H9 (cell line): Measurements from ENCODE around the gene SGTA. TPM values are rescaled to one million over a fixed set of nuclear protein-coding genes. Genes with fewer than 3 reads are reported as not detected.

Experiments
- DNase-seq: peaks from one replicate; pipeline ENCODE4 v3.0.0-alpha.2; 2017
- H2AFZ ChIP-seq: one replicate; pipeline ENCODE4 v1.6.1; 2013; ENCODE audit warnings: mild to moderate bottlenecking, low read length, control low read depth, moderate library complexity
- H2AK5ac ChIP-seq: 2 replicates; pipeline ENCODE4 v1.6.1; 2013; ENCODE audit warnings: low read length, control low read depth, mixed read lengths; ENCODE audit not compliant: insufficient read length
- H2BK120ac ChIP-seq: one replicate; pipeline ENCODE4 v1.6.1; 2013; ENCODE audit warnings: low read depth, mild to moderate bottlenecking, low read length, control low read depth, inconsistent platforms; ENCODE audit not compliant: poor library complexity, severe bottlenecking
- H2BK12ac ChIP-seq: 2 replicates; pipeline ENCODE4 v1.6.1; 2013; ENCODE audit warnings: low read length, control low read depth, mixed read lengths, low read depth; ENCODE audit not compliant: insufficient read length
- H2BK15ac ChIP-seq: 2 replicates; pipeline ENCODE4 v1.6.1; 2013; ENCODE audit warnings: low read depth, low read length, control low read depth
- H2BK20ac ChIP-seq: one replicate; pipeline ENCODE4 v1.6.1; 2013; ENCODE audit warnings: low read depth, mild to moderate bottlenecking, low read length, control low read depth, inconsistent platforms; ENCODE audit not compliant: poor library complexity, severe bottlenecking
- H2BK5ac ChIP-seq: 2 replicates; pipeline ENCODE4 v1.6.1; 2013; ENCODE audit warnings: low read length, control low read depth, mixed read lengths; ENCODE audit not compliant: insufficient read length
- H3K14ac ChIP-seq: 2 replicates; pipeline ENCODE4 v1.6.1; 2013; ENCODE audit warnings: low read length, control low read depth; ENCODE audit not compliant: insufficient read depth
- H3K18ac ChIP-seq: 2 replicates; pipeline ENCODE4 v1.6.1; 2013; ENCODE audit warnings: low read depth, mild to moderate bottlenecking, mixed read lengths, low read length, control low read depth; ENCODE audit not compliant: insufficient read length
- H3K23ac ChIP-seq: 2 replicates; pipeline ENCODE4 v1.6.1; 2013; ENCODE audit warnings: low read length, control low read depth, mixed read lengths, low read depth; ENCODE audit not compliant: insufficient read length
- H3K23me2 ChIP-seq: 2 replicates; pipeline ENCODE4 v1.6.1; 2013; ENCODE audit warnings: low read depth, mild to moderate bottlenecking, mixed read lengths, low read length, control low read depth; ENCODE audit not compliant: insufficient read length, poor library complexity, severe bottlenecking
- H3K27ac ChIP-seq: 2 replicates; pipeline ENCODE4 v1.5.1; 2013; ENCODE audit warnings: low read length, control low read depth, mixed read lengths, low read depth; ENCODE audit not compliant: insufficient read length
- H3K27me3 ChIP-seq: 2 replicates; pipeline ENCODE4 v1.6.1; 2013; ENCODE audit warnings: low read length, control low read depth, inconsistent platforms; ENCODE audit not compliant: insufficient read depth
- H3K4ac ChIP-seq: 2 replicates; pipeline ENCODE4 v1.6.1; 2013; ENCODE audit warnings: low read depth, mild to moderate bottlenecking, control low read depth, inconsistent platforms, low read length, moderate library complexity
- H3K4me1 ChIP-seq: 2 replicates; pipeline ENCODE4 v1.6.1; 2013; ENCODE audit warnings: low read length, control low read depth, inconsistent platforms; ENCODE audit not compliant: insufficient read depth
- H3K4me2 ChIP-seq: 2 replicates; pipeline ENCODE4 v1.6.1; 2013; ENCODE audit warnings: low read length, control low read depth, mixed read lengths; ENCODE audit not compliant: insufficient read length, insufficient read depth
- H3K56ac ChIP-seq: 2 replicates; pipeline ENCODE4 v1.6.1; 2013; ENCODE audit warnings: low read depth, mild to moderate bottlenecking, mixed read lengths, low read length, control low read depth; ENCODE audit not compliant: insufficient read length
- H3K79me1 ChIP-seq: 2 replicates; pipeline ENCODE4 v1.6.1; 2013; ENCODE audit warnings: low read depth, mild to moderate bottlenecking, moderate library complexity, low read length, control low read depth, inconsistent platforms; ENCODE audit not compliant: insufficient read depth, poor library complexity, severe bottlenecking
- H3K79me2 ChIP-seq: 2 replicates; pipeline ENCODE4 v1.6.1; 2013; ENCODE audit warnings: low read length, control low read depth, inconsistent platforms; ENCODE audit not compliant: insufficient read depth
- H3K9ac ChIP-seq: 2 replicates; pipeline ENCODE4 v1.6.1; 2013; ENCODE audit warnings: low read length, control low read depth, mixed read lengths; ENCODE audit not compliant: insufficient read length; ENCODE audit errors: extremely low read depth
- H3K9me3 ChIP-seq: one replicate; pipeline ENCODE4 v1.6.1; 2013; ENCODE audit warnings: low read depth, low read length, inconsistent platforms; ENCODE audit not compliant: control insufficient read depth
- H3T11ph ChIP-seq: one replicate; pipeline ENCODE4 v1.6.1; 2013; ENCODE audit warnings: mild to moderate bottlenecking, low read length, control low read depth, inconsistent platforms
- H4K20me1 ChIP-seq: one replicate; pipeline ENCODE4 v1.6.1; 2013; ENCODE audit not compliant: control insufficient read depth, insufficient read length, insufficient read depth
- H4K5ac ChIP-seq: 2 replicates; pipeline ENCODE4 v1.6.1; 2013; ENCODE audit warnings: low read depth, mild to moderate bottlenecking, mixed read lengths, low read length, control low read depth; ENCODE audit not compliant: insufficient read length
- H4K8ac ChIP-seq: replicated peaks from 2 replicates; pipeline ENCODE4 v1.6.1; 2013; ENCODE audit warnings: low read length, control low read depth, mixed read lengths, low read depth; ENCODE audit not compliant: insufficient read length
- H4K91ac ChIP-seq: 2 replicates; pipeline ENCODE4 v1.6.1; 2013; ENCODE audit warnings: low read depth, mild to moderate bottlenecking, moderate library complexity, mixed read lengths, low read length, control low read depth; ENCODE audit not compliant: insufficient read length
- H3K27ac Mint-ChIP-seq, 3 experiments: 2 replicates in 2 of 3; 3 replicates in 1 of 3; pipeline ENCODE4 v1.8.0; 2020 to 2021; ENCODE audit warnings: mixed read lengths in 3 of 3, mild to moderate bottlenecking in 1 of 3, moderate library complexity in 1 of 3
- H3K27me3 Mint-ChIP-seq: 2 replicates; pipeline ENCODE4 v1.8.0; 2021; ENCODE audit warnings: low read depth, mild to moderate bottlenecking, moderate library complexity, mixed read lengths
- H3K36me3 Mint-ChIP-seq, 3 experiments: 2 replicates in 2 of 3; 3 replicates in 1 of 3; pipeline ENCODE4 v1.8.0; 2020 to 2021; ENCODE audit warnings: low read depth in 3 of 3, mixed read lengths in 3 of 3; ENCODE audit not compliant: insufficient read depth in 1 of 3
- H3K4me1 Mint-ChIP-seq, 2 experiments: 2 replicates each; pipeline ENCODE4 v1.8.0; 2020; ENCODE audit warnings: mixed read lengths in 2 of 2
- H3K4me3 Mint-ChIP-seq, 2 experiments: 2 replicates in 1 of 2; 3 replicates in 1 of 2; pipeline ENCODE4 v1.8.0; 2020 to 2021; ENCODE audit warnings: mild to moderate bottlenecking in 2 of 2, mixed read lengths in 2 of 2, moderate library complexity in 1 of 2
- H3K9me3 Mint-ChIP-seq, 2 experiments: 2 replicates in 1 of 2; 3 replicates in 1 of 2; pipeline ENCODE4 v1.8.0; 2020; ENCODE audit warnings: mild to moderate bottlenecking in 2 of 2, mixed read lengths in 2 of 2, moderate library complexity in 1 of 2
- WGBS: extraction: QIAGEN DNeasy Blood & Tissue Kit; methylation state at CpG from one replicate; pipeline ENCODE4 v1.1.7; 2013; ENCODE audit warnings: missing lambda C conversion rate, low lambda C conversion rate, mixed read lengths; ENCODE audit not compliant: insufficient read length; ENCODE audit errors: extremely low coverage; 5-methylcytosine and 5-hydroxymethylcytosine counted together
- total RNA-seq: library from RNA; stranded (reverse); gene quantifications from 2 replicates; pipeline ENCODE4 v1.2.1, GENCODE V29; 2021
- TF ChIP-seq, protein P1 (sequence below): fragments of 200-600 bp; sonication (generic); conservative IDR thresholded peaks from 3 replicates; pipeline ENCODE4 v1.8.0; 2021; ENCODE audit warnings: antibody characterized with exemption, mild to moderate bottlenecking

The SGTA gene
- total RNA-seq, 1 experiment from 2014 or later = 102 TPM

GRCh38 chr19:2726160-2726855 is 56.8 kb downstream of the SGTA start:
- no peak overlapping the region for H3K4ac ChIP-seq
- Mint-ChIP-seq H3K4me3 (no peak overlapping the region), H3K4me1 (peaks cover 3 to 14% of the 10 kb centered on the region in 2 experiments), H3K27me3 (peaks cover 54% of the 10 kb centered on the region), H3K27ac (no peak overlapping the region), H3K9me3 (no peaks in the 10 kb centered on the region), H3K36me3 (no peaks in the 10 kb centered on the region)
- no peak overlapping the region for H2AFZ ChIP-seq
- no peak overlapping the region for H2BK12ac ChIP-seq
- TF ChIP-seq, protein P1, sequence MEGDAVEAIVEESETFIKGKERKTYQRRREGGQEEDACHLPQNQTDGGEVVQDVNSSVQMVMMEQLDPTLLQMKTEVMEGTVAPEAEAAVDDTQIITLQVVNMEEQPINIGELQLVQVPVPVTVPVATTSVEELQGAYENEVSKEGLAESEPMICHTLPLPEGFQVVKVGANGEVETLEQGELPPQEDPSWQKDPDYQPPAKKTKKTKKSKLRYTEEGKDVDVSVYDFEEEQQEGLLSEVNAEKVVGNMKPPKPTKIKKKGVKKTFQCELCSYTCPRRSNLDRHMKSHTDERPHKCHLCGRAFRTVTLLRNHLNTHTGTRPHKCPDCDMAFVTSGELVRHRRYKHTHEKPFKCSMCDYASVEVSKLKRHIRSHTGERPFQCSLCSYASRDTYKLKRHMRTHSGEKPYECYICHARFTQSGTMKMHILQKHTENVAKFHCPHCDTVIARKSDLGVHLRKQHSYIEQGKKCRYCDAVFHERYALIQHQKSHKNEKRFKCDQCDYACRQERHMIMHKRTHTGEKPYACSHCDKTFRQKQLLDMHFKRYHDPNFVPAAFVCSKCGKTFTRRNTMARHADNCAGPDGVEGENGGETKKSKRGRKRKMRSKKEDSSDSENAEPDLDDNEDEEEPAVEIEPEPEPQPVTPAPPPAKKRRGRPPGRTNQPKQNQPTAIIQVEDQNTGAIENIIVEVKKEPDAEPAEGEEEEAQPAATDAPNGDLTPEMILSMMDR = no peak
- H4K8ac ChIP-seq = no peak overlapping the region
- no peak overlapping the region for H3K18ac ChIP-seq
- no peak overlapping the region for H3K27ac ChIP-seq
- H3T11ph ChIP-seq = no peak overlapping the region
- H3K9me3 ChIP-seq = no peaks in the 10 kb centered on the region
- no peaks in the 10 kb centered on the region for H3K23me2 ChIP-seq
- no peak overlapping the region for H3K56ac ChIP-seq
- H3K9ac ChIP-seq = no peak overlapping the region
- H2BK5ac ChIP-seq = no peak overlapping the region
- H4K5ac ChIP-seq = no peak overlapping the region
- no peaks in the 10 kb centered on the region for H3K27me3 ChIP-seq
- no peak overlapping the region; the same call in 1 of the 2 replicates for H3K14ac ChIP-seq
- no peaks in the 10 kb centered on the region for H3K79me1 ChIP-seq
- H3K4me1 ChIP-seq = no peaks in the 10 kb centered on the region; the same call in 1 of the 2 replicates
- H4K20me1 ChIP-seq = peaks cover 3% of the 10 kb centered on the region
- no peak overlapping the region for H2AK5ac ChIP-seq
- no peak overlapping the region for H2BK120ac ChIP-seq
- no peak overlapping the region for H4K91ac ChIP-seq
- H3K23ac ChIP-seq = no peak overlapping the region
- H3K4me2 ChIP-seq = no peak overlapping the region
- no peaks in the 10 kb centered on the region for H3K79me2 ChIP-seq
- H2BK15ac ChIP-seq = no peak overlapping the region
- WGBS = no CpG with 5 or more reads among the region's 15 CpGs
- DNase-seq = no peak
- H2BK20ac ChIP-seq = no peak overlapping the region
